ENCODE results near the gene PRODH2.

The PRODH2 gene

DNA sequence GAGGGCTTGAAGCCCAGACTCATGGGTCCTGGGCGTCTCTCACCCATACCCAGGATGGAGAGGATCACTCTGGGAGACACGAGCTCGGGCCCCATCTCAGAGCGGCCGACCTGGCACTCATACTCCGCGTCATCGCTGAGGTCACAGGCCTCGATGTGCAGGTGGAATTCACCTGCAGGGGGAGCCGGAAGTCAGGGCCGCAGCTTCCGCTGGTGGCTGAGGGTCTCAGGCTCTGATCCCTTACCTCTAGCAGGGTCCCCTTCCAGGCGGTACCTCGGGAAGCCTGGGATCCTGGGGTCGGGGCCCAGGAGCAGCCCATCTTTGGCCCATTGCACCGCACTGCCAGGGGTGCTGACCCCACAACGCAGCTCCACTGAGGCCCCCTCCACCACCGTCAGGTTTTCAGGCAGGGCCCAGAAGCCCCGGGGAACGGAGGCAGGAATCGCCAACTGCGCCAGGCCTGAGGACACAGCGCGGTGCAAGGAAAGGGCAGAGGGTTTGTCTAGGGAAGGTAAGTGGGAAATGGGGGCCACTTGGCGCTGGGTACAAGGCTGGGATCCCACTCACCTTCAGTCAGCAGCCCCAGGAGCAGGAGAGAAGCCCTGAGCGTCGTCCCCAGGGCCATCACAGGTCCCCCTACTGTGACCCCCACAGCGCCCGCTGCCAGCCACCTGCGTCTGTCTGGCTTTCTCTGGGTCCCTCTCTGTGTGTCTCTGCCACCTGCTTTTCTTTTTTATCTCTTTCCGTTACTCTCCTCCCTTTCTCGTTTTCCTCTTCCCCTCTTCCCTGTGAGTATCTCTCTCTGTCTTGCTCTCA lies 38.8 kb upstream of the PRODH2 start:
- TF ChIP-seq SIN3A (IDR thresholded peaks at IDR 0.05; ENCODE audit: borderline replicate concordance, insufficient read depth, low read length) (no peak), FOXP2 (optimal IDR thresholded peaks at IDR 0.05; ENCODE audit: borderline replicate concordance, extremely low read depth, extremely low read length, insufficient read depth) (no peak), TAF1 (IDR thresholded peaks at IDR 0.05; ENCODE audit: borderline replicate concordance, insufficient read depth, low read length) (no peak), POLR2AphosphoS5 (IDR thresholded peaks at IDR 0.05; ENCODE audit: low read depth, low read length) (no peak), REST (IDR thresholded peaks at IDR 0.05; ENCODE audit: insufficient read depth in 1 of 2, low read depth in 2 of 2, low read length in 2 of 2) (no peak)

DNA sequence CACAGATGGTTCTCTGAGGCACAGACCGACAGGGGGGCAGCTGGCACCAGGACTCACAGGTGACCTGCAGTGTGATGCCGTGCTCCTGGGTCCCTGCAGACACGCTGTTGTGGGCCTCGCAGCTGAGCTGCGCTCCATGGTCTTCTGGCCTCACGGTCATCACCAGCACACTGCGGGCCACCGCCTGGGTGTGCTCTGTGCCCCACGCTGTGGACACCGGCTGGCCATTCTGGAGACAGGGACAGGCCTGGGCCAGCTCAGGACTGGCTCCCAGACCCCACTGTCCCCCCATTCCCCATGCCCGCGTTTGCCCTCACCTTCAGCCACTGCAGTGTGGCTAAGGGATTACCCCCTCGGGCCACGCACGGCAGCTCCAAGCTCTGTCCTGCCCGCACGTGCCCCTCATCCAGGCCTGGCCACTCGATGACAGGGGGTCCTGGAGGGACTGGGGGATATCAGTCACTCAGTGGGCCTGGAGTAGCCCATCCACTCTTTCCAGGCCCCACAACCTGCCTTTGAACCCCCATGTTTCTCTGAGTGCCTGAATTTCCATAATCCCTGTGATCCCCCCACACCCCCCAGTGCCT lies 36.4 kb upstream of the PRODH2 start:
- TF ChIP-seq POLR2AphosphoS5 (IDR thresholded peaks at IDR 0.05; ENCODE audit: low read depth, low read length) (no peak), FOXP2 (optimal IDR thresholded peaks at IDR 0.05; ENCODE audit: borderline replicate concordance, extremely low read depth, extremely low read length, insufficient read depth) (no peak), SIN3A (IDR thresholded peaks at IDR 0.05; ENCODE audit: borderline replicate concordance, insufficient read depth, low read length) (no peak), TAF1 (IDR thresholded peaks at IDR 0.05; ENCODE audit: borderline replicate concordance, insufficient read depth, low read length) (no peak), REST (IDR thresholded peaks at IDR 0.05; ENCODE audit: insufficient read depth in 1 of 2, low read depth in 2 of 2, low read length in 2 of 2) (no peak)

DNA sequence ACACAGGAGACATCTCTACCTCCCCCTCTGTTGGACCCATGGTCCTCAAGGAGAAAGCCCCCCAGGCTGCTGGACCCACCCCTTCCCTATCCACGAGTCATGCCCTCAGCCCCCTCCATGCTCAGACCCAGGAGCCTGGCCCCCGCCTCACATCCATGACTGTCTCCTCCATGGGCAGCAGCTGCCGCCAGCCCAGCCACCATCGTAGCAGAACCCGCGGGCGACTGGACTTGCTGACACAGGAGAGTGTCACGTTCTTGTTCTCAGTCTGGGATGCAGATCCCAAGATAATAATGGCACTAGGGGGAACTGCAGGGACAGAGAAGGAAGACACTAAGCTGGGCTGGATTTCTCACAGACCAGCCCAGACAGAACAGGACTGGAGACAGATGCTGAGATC lies 35.8 kb upstream of the PRODH2 start:
- TF ChIP-seq FOXP2 (optimal IDR thresholded peaks at IDR 0.05; ENCODE audit: borderline replicate concordance, extremely low read depth, extremely low read length, insufficient read depth) (no peak), SIN3A (IDR thresholded peaks at IDR 0.05; ENCODE audit: borderline replicate concordance, insufficient read depth, low read length) (no peak), POLR2AphosphoS5 (IDR thresholded peaks at IDR 0.05; ENCODE audit: low read depth, low read length) (no peak), TAF1 (IDR thresholded peaks at IDR 0.05; ENCODE audit: borderline replicate concordance, insufficient read depth, low read length) (no peak), REST (IDR thresholded peaks at IDR 0.05; ENCODE audit: insufficient read depth in 1 of 2, low read depth in 2 of 2, low read length in 2 of 2) (no peak)

DNA sequence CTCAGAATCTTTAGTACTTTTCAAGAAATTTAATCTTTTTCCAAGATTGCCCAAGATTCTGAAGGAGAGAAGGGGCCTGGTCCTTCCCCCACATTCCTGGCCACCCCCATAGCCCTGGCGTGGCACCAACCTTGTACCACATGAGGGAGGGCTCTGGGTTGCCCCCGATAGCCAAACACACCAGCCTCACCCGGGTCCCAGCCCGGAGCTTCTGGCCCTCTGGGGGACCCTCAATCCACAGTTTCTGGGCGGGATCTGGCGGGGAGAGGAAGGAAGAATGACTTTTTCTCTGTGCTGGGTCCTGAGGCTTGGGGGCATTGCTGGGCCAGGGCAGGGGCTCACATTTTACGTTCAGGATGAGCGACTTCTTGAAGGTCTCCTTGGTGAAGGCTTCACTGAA lies 35.3 kb upstream of the PRODH2 start:
- TF ChIP-seq SIN3A (IDR thresholded peaks at IDR 0.05; ENCODE audit: borderline replicate concordance, insufficient read depth, low read length) (no peak), TAF1 (IDR thresholded peaks at IDR 0.05; ENCODE audit: borderline replicate concordance, insufficient read depth, low read length) (no peak), REST (IDR thresholded peaks at IDR 0.05; ENCODE audit: insufficient read depth in 1 of 2, low read depth in 2 of 2, low read length in 2 of 2) (no peak), POLR2AphosphoS5 (IDR thresholded peaks at IDR 0.05; ENCODE audit: low read depth, low read length) (no peak), FOXP2 (optimal IDR thresholded peaks at IDR 0.05; ENCODE audit: borderline replicate concordance, extremely low read depth, extremely low read length, insufficient read depth) (no peak)
